Naive thymus-derived CD4-positive, alpha-beta T cell (primary cell): ENCODE results near the gene GIGYF2. TPM values are rescaled to one million over a fixed set of nuclear protein-coding genes. Genes with fewer than 3 reads are reported as not detected.

Source experiments
- ATAC-seq: fragments of 150-1000 bp; cut with Tn5 transposase; 2 replicates; pipeline ENCODE4 v1.10.0; 2021; ENCODE audit warnings: mild to moderate bottlenecking, moderate library complexity
- CTCF ChIA-PET: fragments of 350-600 bp; sonication (Branson Sonifier 250); formaldehyde crosslinking; loops from one replicate; lab custom pipeline; 2021; ENCODE audit warnings: antibody characterized with exemption; lab: Charles Lee
- POLR2A ChIA-PET: fragments of 350-600 bp; sonication (Branson Sonifier 250); formaldehyde crosslinking; loops from one replicate; lab custom pipeline; 2021; ENCODE audit warnings: antibody characterized with exemption, inconsistent platforms; lab: Charles Lee
- DNase-seq, 9 donors: peaks; one replicate each; pipeline versions ENCODE4 v3.0.0 to v3.0.0-alpha.2; 2020 to 2022; ENCODE audit warnings: mixed read lengths in 1 of 9
- H3K27ac ChIP-seq: one replicate; pipeline ENCODE4 v1.7.0; 2013; ENCODE audit warnings: mild to moderate bottlenecking, low read depth, low read length, moderate library complexity
- H3K27me3 ChIP-seq, 2 donors: one replicate each; pipeline ENCODE4 v1.7.0; 2013; ENCODE audit warnings: low read length in 2 of 2, mild to moderate bottlenecking in 2 of 2, moderate library complexity in 2 of 2; ENCODE audit not compliant: control insufficient read depth in 2 of 2, insufficient read depth in 2 of 2
- H3K36me3 ChIP-seq, 3 experiments: 1 replicate in 2 of 3; 2 replicates in 1 of 3; pipeline ENCODE4 v1.7.0; 2013; ENCODE audit warnings: low read length in 3 of 3, mild to moderate bottlenecking in 3 of 3, moderate library complexity in 1 of 3; ENCODE audit not compliant: insufficient read depth in 3 of 3, control insufficient read depth in 2 of 3
- H3K4me1 ChIP-seq, 2 donors: one replicate each; pipeline ENCODE4 v1.7.0; 2013; ENCODE audit warnings: low read length in 2 of 2, mild to moderate bottlenecking in 2 of 2, moderate library complexity in 1 of 2; ENCODE audit not compliant: control insufficient read depth in 2 of 2, insufficient read depth in 2 of 2
- H3K4me3 ChIP-seq: 2 replicates; pipeline ENCODE4 v1.7.0; 2013; ENCODE audit warnings: mild to moderate bottlenecking, low read length
- H3K9me3 ChIP-seq, 3 experiments: 1 replicate in 2 of 3; 2 replicates in 1 of 3; pipeline ENCODE4 v1.7.0; 2013; ENCODE audit warnings: low read length in 3 of 3; ENCODE audit not compliant: control insufficient read depth in 2 of 3
- H3K27ac Mint-ChIP-seq, 9 donors: one replicate each; pipeline ENCODE4 v1.8.0; 2020 to 2022; ENCODE audit warnings: mixed read lengths in 9 of 9, mild to moderate bottlenecking in 8 of 9, moderate library complexity in 5 of 9, inconsistent platforms in 2 of 9
- H3K27me3 Mint-ChIP-seq, 5 donors: one replicate each; pipeline ENCODE4 v1.8.0; 2021 to 2022; ENCODE audit warnings: mixed read lengths in 5 of 5, mild to moderate bottlenecking in 1 of 5
- H3K36me3 Mint-ChIP-seq, 5 donors: one replicate each; pipeline ENCODE4 v1.8.0; 2020 to 2022; ENCODE audit warnings: mixed read lengths in 5 of 5, mild to moderate bottlenecking in 3 of 5, inconsistent platforms in 1 of 5
- H3K4me1 Mint-ChIP-seq, 7 donors: one replicate each; pipeline ENCODE4 v1.8.0; 2020 to 2022; ENCODE audit warnings: mixed read lengths in 7 of 7, mild to moderate bottlenecking in 3 of 7, inconsistent platforms in 1 of 7
- H3K4me3 Mint-ChIP-seq, 10 donors: one replicate each; pipeline ENCODE4 v1.8.0; 2020 to 2022; ENCODE audit warnings: mild to moderate bottlenecking in 10 of 10, mixed read lengths in 10 of 10, moderate library complexity in 6 of 10, inconsistent platforms in 2 of 10
- H3K9me3 Mint-ChIP-seq, 11 donors: one replicate each; pipeline ENCODE4 v1.8.0; 2020 to 2022; ENCODE audit warnings: mixed read lengths in 11 of 11, mild to moderate bottlenecking in 4 of 11, inconsistent platforms in 1 of 11, moderate library complexity in 1 of 11
- intact Hi-C, 2 donors: fragments of 100-400 bp; cut with micrococcal nuclease; formaldehyde crosslinking; loops; one replicate each; pipeline ENCODE4 v1.15.1; 2023
- polyA plus RNA-seq, 2 donors: library from polyadenylated mRNA; unstranded; fragments of 300-500 nt; fragmentation: Illumina TruSeq; gene quantifications; one replicate each; pipeline ENCODE4 v1.2.3, GENCODE V29; 2021
- total RNA-seq, 6 experiments: library from RNA in 5 of 6; stranded (reverse) in 5 of 6; gene quantifications; 1 replicate in 5 of 6; 2 replicates in 1 of 6; pipeline ENCODE4 v1.2.3 and lab custom pipeline; 2021 to 2026

Gene GIGYF2
- total and polyA plus RNA-seq, 7 experiments from 2014 or later: 25.3 to 82.8 (median 72.3) TPM

GRCh38 chr2:232874677-232875223 is 177.6 kb downstream of the GIGYF2 start:
- ATAC-seq: no peak
- H3K27me3 Mint-ChIP-seq: peaks cover 8 to 26% (median 16%) of the 10 kb centered on the region in 5 donors
- no peak overlapping the region for H3K27ac Mint-ChIP-seq
- POLR2A ChIA-PET: interaction anchor here (1.2 kb wide), 1 partner anchor 9 kb away, joined by 3 read pairs; no protein-coding TSS in a partner anchor
- CTCF ChIA-PET: no interaction called here
- no peaks in the 10 kb centered on the region for H3K9me3 Mint-ChIP-seq
- Histone ChIP-seq H3K4me3 (no peak overlapping the region), H3K4me1 (no peaks in the 10 kb centered on the region), H3K36me3 (no peaks in the 10 kb centered on the region), H3K9me3 (no peaks in the 10 kb centered on the region), H3K27ac (no peak overlapping the region), H3K27me3 (no peaks in the 10 kb centered on the region)
- peak overlapping the region in 8 of 10 donors; percentile 34 to 76 (median 62) for H3K4me3 Mint-ChIP-seq
- H3K36me3 Mint-ChIP-seq: no peaks in the 10 kb centered on the region
- peaks cover 0 to 8% (median 5%) of the 10 kb centered on the region in 7 donors for H3K4me1 Mint-ChIP-seq
- DNase-seq: no peak
- intact Hi-C loops: no loop called here

DNA sequence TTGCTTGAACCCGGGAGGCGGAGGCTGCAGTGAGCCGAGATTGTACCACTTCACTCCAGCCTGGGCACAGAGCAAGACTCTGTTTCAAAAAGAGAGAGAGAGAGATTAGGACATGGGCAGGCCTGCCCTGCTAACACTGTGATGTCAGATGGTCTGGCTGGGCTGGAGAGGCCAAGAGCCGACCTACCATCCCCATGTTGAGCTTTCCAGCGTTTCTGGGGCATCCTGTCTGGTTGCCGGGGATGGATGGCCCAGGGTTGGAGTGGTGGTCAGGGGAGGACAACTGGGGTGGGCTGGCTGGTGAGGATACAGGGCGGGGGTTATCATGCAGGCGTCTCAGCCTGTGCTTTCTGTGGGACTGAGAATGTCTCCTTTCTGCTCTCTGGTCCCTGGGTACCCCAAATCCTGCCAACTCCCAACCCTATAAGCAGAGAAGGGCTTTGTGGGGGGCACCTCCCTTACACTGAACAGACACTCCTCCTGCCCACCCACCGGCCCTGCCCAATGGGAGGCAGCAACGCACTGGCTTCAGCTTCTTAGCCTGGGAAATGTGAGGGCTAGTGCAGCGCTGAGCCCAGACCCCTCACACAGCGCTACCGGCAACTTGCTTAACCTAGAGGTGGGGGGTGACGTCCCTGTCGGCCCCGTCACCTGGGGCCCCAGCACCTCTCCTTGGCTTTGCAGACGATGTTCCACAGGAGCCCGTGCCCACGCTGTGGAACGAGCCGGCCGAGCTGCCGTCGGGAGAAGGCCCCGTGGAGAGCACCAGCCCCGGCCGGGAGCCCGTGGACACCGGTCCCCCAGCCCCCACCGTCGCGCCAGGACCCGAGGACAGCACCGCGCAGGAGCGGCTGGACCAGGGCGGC is 178.4 kb downstream of the GIGYF2 start:
- H3K4me3 Mint-ChIP-seq: peak overlapping the region in 9 of 10 donors; percentile 5 to 76 (median 62)
- peaks cover 8 to 26% (median 16%) of the 10 kb centered on the region in 5 donors for H3K27me3 Mint-ChIP-seq
- H3K9me3 Mint-ChIP-seq: no peaks in the 10 kb centered on the region
- CTCF ChIA-PET: no interaction called here
- H3K27ac Mint-ChIP-seq: no peak overlapping the region
- no peaks in the 10 kb centered on the region for H3K9me3 ChIP-seq
- H3K27ac ChIP-seq: no peak overlapping the region
- no peaks in the 10 kb centered on the region for H3K36me3 ChIP-seq
- peaks cover 0 to 8% (median 5%) of the 10 kb centered on the region in 7 donors for H3K4me1 Mint-ChIP-seq
- H3K27me3 ChIP-seq: no peaks in the 10 kb centered on the region
- no peak for ATAC-seq
- POLR2A ChIA-PET: interaction anchor here (1.2 kb wide), 1 partner anchor 10 kb away, joined by 3 read pairs; no protein-coding TSS in a partner anchor
- intact Hi-C loops: no loop called here
- H3K4me1 ChIP-seq: no peaks in the 10 kb centered on the region
- no peak overlapping the region for H3K4me3 ChIP-seq
- no peak for DNase-seq
- no peaks in the 10 kb centered on the region for H3K36me3 Mint-ChIP-seq

- Mint-ChIP-seq H3K4me3 (peak overlapping the region in 6 of 10 donors; percentile 33 to 76 (median 54)), H3K9me3 (no peaks in the 10 kb centered on the region), H3K27ac (no peak overlapping the region), H3K27me3 (peaks cover 8 to 26% (median 16%) of the 10 kb centered on the region in 5 donors), H3K4me1 (peaks cover 0 to 8% (median 5%) of the 10 kb centered on the region in 7 donors), H3K36me3 (no peaks in the 10 kb centered on the region)
- no peaks in the 10 kb centered on the region for H3K27me3 ChIP-seq
- H3K9me3 ChIP-seq: no peaks in the 10 kb centered on the region
- ChIA-PET POLR2A (no interaction called here), CTCF (no interaction called here)
- no peaks in the 10 kb centered on the region for H3K36me3 ChIP-seq
- intact Hi-C loops: no loop called here
- H3K4me3 ChIP-seq: no peak overlapping the region
- peak in 4 of 9 donors; percentile 7 to 65 (median 11) for DNase-seq
- ATAC-seq: peak; percentile 53
- H3K4me1 ChIP-seq: no peaks in the 10 kb centered on the region
- no peak overlapping the region for H3K27ac ChIP-seq
Measured at GRCh38 chr2:232876161-232876977, 179.2 kb downstream of the GIGYF2 start.

DNA sequence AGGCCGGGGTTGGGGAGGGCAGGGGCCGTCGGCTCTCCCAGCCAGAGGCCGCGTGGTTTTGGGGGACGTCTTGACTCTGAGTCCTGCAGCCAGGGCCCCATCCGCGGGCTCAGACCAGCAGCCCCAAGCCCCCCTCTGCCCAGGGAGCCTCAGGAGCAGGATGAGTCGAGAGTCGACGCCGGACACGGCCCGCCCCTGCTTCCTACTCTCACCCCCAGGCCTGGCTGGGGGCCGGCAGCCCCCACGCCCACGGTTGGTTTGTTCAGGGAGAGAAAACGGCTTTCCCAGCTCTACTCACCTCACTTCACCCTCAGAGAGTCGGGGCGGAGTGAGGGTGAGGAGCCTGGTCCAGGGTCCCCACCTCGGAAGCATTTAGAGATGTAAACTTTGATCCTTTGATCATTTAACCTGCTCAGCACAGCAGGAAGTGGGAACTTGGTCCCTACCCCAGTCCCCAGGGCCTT is 179.9 kb downstream of the GIGYF2 start:
- H3K9me3 ChIP-seq: no peaks in the 10 kb centered on the region
- no peaks in the 10 kb centered on the region for H3K27me3 ChIP-seq
- Mint-ChIP-seq H3K9me3 (no peaks in the 10 kb centered on the region), H3K27me3 (peaks cover 8 to 26% (median 16%) of the 10 kb centered on the region in 5 donors), H3K4me1 (peaks cover 0 to 8% (median 5%) of the 10 kb centered on the region in 7 donors), H3K27ac (no peak overlapping the region), H3K4me3 (peak overlapping the region in 7 of 10 donors; percentile 34 to 76 (median 65)), H3K36me3 (no peaks in the 10 kb centered on the region)
- H3K36me3 ChIP-seq: no peaks in the 10 kb centered on the region
- ChIA-PET CTCF (no interaction called here), POLR2A (no interaction called here)
- DNase-seq (no peak), ATAC-seq (no peak)
- H3K4me3 ChIP-seq: no peak overlapping the region
- intact Hi-C loops: no loop called here
- no peaks in the 10 kb centered on the region for H3K4me1 ChIP-seq
- H3K27ac ChIP-seq: no peak overlapping the region

- Mint-ChIP-seq H3K27me3 (peaks cover 8 to 26% (median 16%) of the 10 kb centered on the region in 5 donors), H3K4me1 (peaks cover 0 to 8% (median 5%) of the 10 kb centered on the region in 7 donors), H3K36me3 (no peaks in the 10 kb centered on the region), H3K27ac (no peak overlapping the region), H3K4me3 (peak overlapping the region in 6 of 10 donors; percentile 25 to 76 (median 44)), H3K9me3 (peaks cover 0 to 1% (median 0%) of the 10 kb centered on the region in 11 donors)
- Histone ChIP-seq H3K4me1 (no peaks in the 10 kb centered on the region), H3K36me3 (no peaks in the 10 kb centered on the region), H3K27ac (no peak overlapping the region), H3K9me3 (no peaks in the 10 kb centered on the region), H3K4me3 (no peak overlapping the region), H3K27me3 (no peaks in the 10 kb centered on the region)
- DNase-seq: no peak
- ChIA-PET CTCF (no interaction called here), POLR2A (no interaction called here)
- ATAC-seq: no peak
- intact Hi-C loops: no loop called here
Measured at GRCh38 chr2:232877940-232878511, 180.9 kb downstream of the GIGYF2 start.
